K562 (cell line): ENCODE data around the gene PSMD9. TPM values are rescaled to one million over a fixed set of nuclear protein-coding genes. Genes with fewer than 3 reads are reported as not detected.
A peak's percentile ranks its signal among the peaks of the same experiment; 100 is the strongest.

Experiments
- C11orf30 ChIP-seq: fragments of 450-650 bp; IDR thresholded peaks from 2 replicates; pipeline ENCODE4 v1.6.1; 2016; ENCODE audit warnings: low read depth, mild to moderate bottlenecking
- CBX1 ChIP-seq: sonication (generic); IDR thresholded peaks from 2 replicates; pipeline ENCODE4 v1.6.1; 2016; ENCODE audit warnings: antibody characterized with exemption, low read depth, mild to moderate bottlenecking
- DDX20 ChIP-seq: fragments of 450-650 bp; IDR thresholded peaks from 2 replicates; pipeline ENCODE4 v1.6.1; 2016; ENCODE audit warnings: missing genetic modification characterization, low read depth, mild to moderate bottlenecking, missing compliant biosample characterization, moderate library complexity
- ERF ChIP-seq: fragments of 450-650 bp; formaldehyde crosslinking; IDR thresholded peaks from 2 replicates; pipeline ENCODE4 v1.4.0; 2020; ENCODE audit warnings: mild to moderate bottlenecking, mixed read lengths
- HDAC3 ChIP-seq: fragments of 450-650 bp; IDR thresholded peaks from 2 replicates; pipeline ENCODE4 v1.6.1; 2018; ENCODE audit warnings: borderline replicate concordance, mild to moderate bottlenecking, moderate library complexity; ENCODE audit not compliant: partially characterized antibody
- KDM2B ChIP-seq: fragments of 250-450 bp; sonication (Bioruptor Pico); IDR thresholded peaks from 2 replicates; pipeline ENCODE4 v1.8.0; 2021; ENCODE audit warnings: mild to moderate bottlenecking, moderate library complexity
- MAFG ChIP-seq: fragments of 450-650 bp; conservative IDR thresholded peaks from 2 replicates; pipeline ENCODE4 v1.6.1; 2016; ENCODE audit warnings: missing genetic modification characterization, missing compliant biosample characterization
- MEF2A ChIP-seq: IDR thresholded peaks from 2 replicates; pipeline ENCODE4 v1.6.1; 2011; ENCODE audit warnings: low read depth, mild to moderate bottlenecking, low read length, moderate library complexity; ENCODE audit not compliant: control insufficient read depth
- NCOA1 ChIP-seq: fragments of 450-650 bp; IDR thresholded peaks from 2 replicates; pipeline ENCODE4 v1.6.1; 2016; ENCODE audit warnings: low read depth
- POLR2AphosphoS2 ChIP-seq: IDR thresholded peaks from 2 replicates; pipeline ENCODE4 v1.6.1; 2012; ENCODE audit warnings: low read length, improper control_type of control experiment
- PURB ChIP-seq: sonication (generic); formaldehyde crosslinking; IDR thresholded peaks from 2 replicates; pipeline ENCODE4 v1.9.0; 2021; ENCODE audit warnings: low read depth, mild to moderate bottlenecking, missing genetic modification reagents
- RAD21 ChIP-seq, 2 experiments: fragments of 250-450 bp in 1 of 2; fragments of 450-650 bp in 1 of 2; sonication (Bioruptor Pico) in 1 of 2; formaldehyde crosslinking in 1 of 2; IDR thresholded peaks in 1 of 2; conservative IDR thresholded peaks in 1 of 2; 2 replicates each; pipeline versions ENCODE4 v1.4.0 to v1.8.0; 2020 to 2022; ENCODE audit warnings: mild to moderate bottlenecking in 2 of 2, moderate library complexity in 1 of 2
- RFX1 ChIP-seq: fragments of 450-650 bp; IDR thresholded peaks from 2 replicates; pipeline ENCODE4 v1.6.1; 2016; ENCODE audit warnings: mild to moderate bottlenecking, moderate library complexity
- SAFB ChIP-seq: fragments of 200-400 bp; formaldehyde crosslinking; IDR thresholded peaks from 2 replicates; pipeline ENCODE4 v1.6.1; 2017; ENCODE audit warnings: low read depth, low read length, borderline replicate concordance
- SREBF2 ChIP-seq: sonication (generic); formaldehyde crosslinking; IDR thresholded peaks from 2 replicates; pipeline ENCODE4 v1.4.0; 2020; ENCODE audit warnings: mild to moderate bottlenecking, missing genetic modification reagents
- UBTF ChIP-seq, 2 experiments: IDR thresholded peaks; 2 replicates each; pipeline ENCODE4 v1.6.1; 2012; ENCODE audit warnings: improper control_type of control experiment in 2 of 2, low read depth in 2 of 2, low read length in 2 of 2, borderline replicate concordance in 1 of 2
- ZBED1 ChIP-seq: IDR thresholded peaks from 2 replicates; pipeline ENCODE4 v1.6.1; 2014
- ZNF175 ChIP-seq: fragments of 200-800 bp; sonication (Bioruptor generic); IDR thresholded peaks from 2 replicates; pipeline ENCODE4 v1.6.1; 2016; ENCODE audit warnings: low read depth, mild to moderate bottlenecking, missing genetic modification characterization, missing compliant biosample characterization
- ZNF224 ChIP-seq: sonication (generic); formaldehyde crosslinking; IDR thresholded peaks from 2 replicates; pipeline ENCODE4 v1.8.0; 2022; ENCODE audit warnings: mild to moderate bottlenecking, missing genetic modification reagents
- ZNF239 ChIP-seq: fragments of 250-450 bp; sonication (Bioruptor Pico); IDR thresholded peaks from 2 replicates; pipeline ENCODE4 v1.4.0; 2020; ENCODE audit warnings: mild to moderate bottlenecking
- ZNF3 ChIP-seq: fragments of 250-450 bp; sonication (Bioruptor Pico); IDR thresholded peaks from 2 replicates; pipeline ENCODE4 v1.5.0; 2021; ENCODE audit warnings: mild to moderate bottlenecking, moderate library complexity
- ZNF76 ChIP-seq: fragments of 250-450 bp; sonication (Bioruptor Pico); IDR thresholded peaks from 2 replicates; pipeline ENCODE4 v1.4.0; 2020; ENCODE audit warnings: mild to moderate bottlenecking, moderate library complexity, borderline replicate concordance
- ZNF766 ChIP-seq: fragments of 200-800 bp; sonication (Bioruptor generic); conservative IDR thresholded peaks from 2 replicates; pipeline ENCODE4 v1.6.1; 2016; ENCODE audit warnings: missing genetic modification characterization, missing compliant biosample characterization
- ZNF778 ChIP-seq: fragments of 450-650 bp; formaldehyde crosslinking; IDR thresholded peaks from 2 replicates; pipeline ENCODE4 v1.4.0; 2020; ENCODE audit warnings: mild to moderate bottlenecking, moderate library complexity
- polyA plus RNA-seq, 8 experiments: library from polyadenylated mRNA; depleted of rRNA in 4 of 8; stranded (reverse) in 5 of 8; unstranded in 3 of 8; fragments of >200 nt; fragmentation: Nextera tagmentation in 2 of 8; fragmentation: Illumina TruSeq in 1 of 8; extraction: Ambion mirVana in 2 of 8; extraction: Trizol in 1 of 8; gene quantifications; 2 replicates each; pipeline versions ENCODE4 v1.2.1 to v1.2.3, GENCODE V29; 2011 to 2014; ENCODE audit warnings: inconsistent platforms in 1 of 8, missing spikeins in 1 of 8
- total RNA-seq, 7 experiments: library from RNA; depleted of rRNA in 6 of 7; stranded (reverse); fragments of >200 nt in 6 of 7; fragmentation: Illumina TruSeq in 2 of 7; extraction: Trizol in 2 of 7; gene quantifications; 2 replicates each; pipeline versions ENCODE4 v1.2.1 to v1.2.3, GENCODE V29; 2011 to 2021; ENCODE audit warnings: low replicate concordance in 1 of 7
- TF ChIP-seq, protein P1 (sequence below): sonication (generic); formaldehyde crosslinking; IDR thresholded peaks from 2 replicates; pipeline ENCODE4 v1.4.0; 2020; ENCODE audit warnings: mild to moderate bottlenecking, missing genetic modification reagents

The PSMD9 gene
- total and polyA plus RNA-seq, 9 of the 15 experiments (the other 6 are each of a cell fraction or from before 2014, with no cell fraction given), result 12.2 to 143 (median 61.3) TPM

- TF ChIP-seq ZNF766 (CRISPR knock-in tag) (peak; percentile 76), ZNF239 (peak; percentile 41; the same call in 1 of the 2 replicates), KDM2B (peak; percentile 71; the same call in 1 of the 2 replicates), ERF (CRISPR knock-in tag) (no peak), NCOA1 (peak; percentile 68), ZBED1 (0 out of 2 replicates have a peak, but pooled peaks have one; percentile 38), C11orf30 (peak; percentile 85), UBTF (IDR thresholded peaks at IDR 0.05; ENCODE audit: borderline replicate concordance in 1 of 2, low read depth in 2 of 2, low read length in 2 of 2) (peak; percentile 72 to 75; a peak in 3 of 4 replicates), RFX1 (no peak), ZNF224 (no peak), DDX20 (tag) (no peak), ZNF778 (no peak), POLR2AphosphoS2 (no peak), PURB (CRISPR knock-in tag) (no peak), SAFB (peak; percentile 83), ZNF3 (no peak), RAD21 (CRISPR knock-in tag; conservative IDR thresholded peaks at IDR 0.05 in 1 of 2, IDR thresholded peaks at IDR 0.05 in 1 of 2) (peak; percentile 71 to 90), ZNF76 (peak; percentile 14; the same call in 1 of the 2 replicates), CBX1 (peak; percentile 89), SREBF2 (CRISPR knock-in tag) (no peak), MAFG (tag) (peak; percentile 60; the same call in 1 of the 2 replicates), HDAC3 (peak; percentile 3), ZNF175 (CRISPR knock-in tag) (no peak; the same call in 1 of the 2 replicates), MEF2A (no peak)
- TF ChIP-seq, protein P1, sequence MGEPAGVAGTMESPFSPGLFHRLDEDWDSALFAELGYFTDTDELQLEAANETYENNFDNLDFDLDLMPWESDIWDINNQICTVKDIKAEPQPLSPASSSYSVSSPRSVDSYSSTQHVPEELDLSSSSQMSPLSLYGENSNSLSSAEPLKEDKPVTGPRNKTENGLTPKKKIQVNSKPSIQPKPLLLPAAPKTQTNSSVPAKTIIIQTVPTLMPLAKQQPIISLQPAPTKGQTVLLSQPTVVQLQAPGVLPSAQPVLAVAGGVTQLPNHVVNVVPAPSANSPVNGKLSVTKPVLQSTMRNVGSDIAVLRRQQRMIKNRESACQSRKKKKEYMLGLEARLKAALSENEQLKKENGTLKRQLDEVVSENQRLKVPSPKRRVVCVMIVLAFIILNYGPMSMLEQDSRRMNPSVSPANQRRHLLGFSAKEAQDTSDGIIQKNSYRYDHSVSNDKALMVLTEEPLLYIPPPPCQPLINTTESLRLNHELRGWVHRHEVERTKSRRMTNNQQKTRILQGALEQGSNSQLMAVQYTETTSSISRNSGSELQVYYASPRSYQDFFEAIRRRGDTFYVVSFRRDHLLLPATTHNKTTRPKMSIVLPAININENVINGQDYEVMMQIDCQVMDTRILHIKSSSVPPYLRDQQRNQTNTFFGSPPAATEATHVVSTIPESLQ (CRISPR knock-in tag), result no peak
Observed at GRCh38 chr12:121888478-121889273, at the start of gene PSMD9 (continued).
